ENCODE measurements around the gene NAA50.

GRCh38 chr3:113698213-113698742, 47.8 kb downstream of the NAA50 start:
- TF ChIP-seq POLR2AphosphoS5 (IDR thresholded peaks at IDR 0.05; ENCODE audit: low read depth, low read length) (no peak), CTCF (IDR thresholded peaks at IDR 0.05) (no peak), REST (IDR thresholded peaks at IDR 0.05; ENCODE audit: insufficient read depth in 1 of 2, low read depth in 2 of 2, low read length in 1 of 2) (no peak), SIN3A (IDR thresholded peaks at IDR 0.05; ENCODE audit: borderline replicate concordance, insufficient read depth, low read depth, low read length) (no peak), TCF7L2 (IDR thresholded peaks at IDR 0.05; ENCODE audit: low read depth, low read length) (no peak)

Data from Panc1 (cell line).